Stimulated activated CD4-positive, alpha-beta T cell treated with anti-CD3 and anti-CD28 coated beads, Interleukin-4, amount 100 ng/mL, for 24 hours (primary cell): Measurements from ENCODE around the gene ZNF500.

Experiments used
- DNase-seq: peaks from one replicate; pipeline ENCODE4 v3.0.0-alpha.2; 2020

Gene ZNF500

DNA sequence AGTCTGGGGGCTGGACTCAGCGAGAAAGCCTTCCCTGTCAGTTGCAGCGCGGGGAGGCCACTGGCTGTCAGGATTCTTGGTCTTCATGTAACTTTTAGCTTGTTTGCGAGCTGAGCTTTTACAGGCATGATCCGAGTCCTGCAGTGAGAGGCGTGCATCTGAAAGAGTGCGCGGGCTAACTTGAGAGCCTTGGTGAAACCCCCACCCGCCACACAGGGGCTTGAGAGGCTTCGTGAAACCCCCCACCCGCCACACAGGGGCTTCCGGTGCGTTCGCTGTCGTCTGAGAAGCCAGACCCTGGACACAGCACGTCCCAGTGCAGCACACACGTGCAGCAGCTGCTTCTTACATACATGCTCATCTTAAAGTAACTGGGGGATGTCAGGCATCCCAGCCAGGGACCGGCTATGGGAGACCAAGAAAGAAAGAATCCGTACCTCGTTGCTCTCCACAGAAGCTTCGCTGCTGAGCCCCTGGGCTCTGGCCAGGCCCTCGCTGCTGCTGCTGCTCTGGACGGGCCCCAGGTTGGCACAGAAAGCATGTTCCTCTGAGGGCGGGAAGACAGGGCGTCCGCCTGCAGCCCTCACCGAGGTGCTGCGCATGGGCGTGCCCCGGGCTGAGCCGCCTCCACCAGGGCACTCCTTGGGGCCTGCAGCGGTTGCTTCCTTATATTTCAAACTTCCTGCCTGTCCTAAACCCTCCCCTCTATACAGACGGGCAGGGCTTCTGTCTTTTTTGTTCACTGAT lies 65.8 kb downstream of the ZNF500 start:
- no peak for DNase-seq

- no peak for DNase-seq
Measured at GRCh38 chr16:4700380-4700996, 66.5 kb downstream of the ZNF500 start.

- DNase-seq: no peak
Measured at GRCh38 chr16:4699046-4699556, 67.9 kb downstream of the ZNF500 start.

DNA sequence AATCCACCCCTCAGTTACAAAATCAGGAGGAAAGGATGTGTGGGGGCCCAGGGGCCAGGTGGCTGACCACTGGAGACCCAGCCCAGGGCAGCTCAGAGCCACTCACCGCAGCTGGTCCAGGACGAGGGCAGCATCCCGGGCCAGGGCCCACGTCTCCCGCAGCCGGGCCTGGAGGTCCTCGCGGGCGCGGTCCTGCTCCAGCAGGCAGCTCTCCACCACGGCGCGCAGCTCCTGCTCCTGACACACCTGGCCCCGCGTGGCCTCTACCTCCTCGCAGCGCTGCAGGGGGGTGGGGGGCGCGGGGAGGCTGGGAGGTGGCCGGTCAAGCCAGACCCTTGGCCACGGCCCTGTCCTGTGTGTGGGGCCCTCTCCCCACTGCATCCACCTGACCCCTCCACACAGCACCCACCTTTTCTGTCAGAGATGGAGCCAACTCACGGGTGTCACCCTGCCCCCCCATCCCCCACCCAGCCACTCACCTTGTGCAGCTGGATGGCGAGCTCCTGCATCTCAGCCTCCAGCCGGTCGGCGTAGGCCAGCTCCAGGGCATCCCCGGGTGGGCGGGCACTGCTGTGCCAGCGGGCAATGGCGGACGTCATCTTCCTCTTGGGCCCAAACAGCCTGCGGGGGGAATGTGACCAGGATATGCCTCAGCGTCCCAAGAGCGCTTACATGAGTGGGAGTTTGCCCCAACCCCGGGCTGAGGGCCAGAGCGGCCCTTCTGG lies 68.5 kb downstream of the ZNF500 start:
- DNase-seq: no peak
